HUES48 (cell line): Measurements from ENCODE around the gene HPSE.

Experiments
- H3K27ac ChIP-seq: one replicate; pipeline ENCODE4 v1.7.0; 2013; ENCODE audit warnings: low read depth, low read length, inconsistent platforms
- H3K27me3 ChIP-seq: 2 replicates; pipeline ENCODE4 v1.6.1; 2013; ENCODE audit warnings: mild to moderate bottlenecking, low read length; ENCODE audit not compliant: control insufficient read depth, insufficient read depth
- H3K36me3 ChIP-seq: 2 replicates; pipeline ENCODE4 v1.6.1; 2013; ENCODE audit warnings: low read length; ENCODE audit not compliant: control insufficient read depth, insufficient read depth
- H3K4me1 ChIP-seq: 2 replicates; pipeline ENCODE4 v1.6.1; 2013; ENCODE audit warnings: mild to moderate bottlenecking, low read length; ENCODE audit not compliant: control insufficient read depth, insufficient read depth
- H3K4me3 ChIP-seq: 2 replicates; pipeline ENCODE4 v1.5.1; 2013; ENCODE audit warnings: mild to moderate bottlenecking, low read depth, low read length
- H3K9ac ChIP-seq: 2 replicates; pipeline ENCODE4 v1.6.1; 2013; ENCODE audit warnings: mild to moderate bottlenecking, low read depth, low read length, moderate library complexity
- H3K9me3 ChIP-seq: 2 replicates; pipeline ENCODE4 v1.6.1; 2013; ENCODE audit warnings: low read length; ENCODE audit not compliant: control insufficient read depth, insufficient read depth

HPSE gene

GRCh38 chr4:83247415-83248357 lies 87.0 kb downstream of the HPSE start:
- H3K9me3 ChIP-seq: no peaks in the 10 kb centered on the region
- H3K27me3 ChIP-seq: no peaks in the 10 kb centered on the region
- no peak overlapping the region for H3K9ac ChIP-seq
- no peak overlapping the region for H3K27ac ChIP-seq
- H3K4me1 ChIP-seq: 0 out of 2 replicates have a peak, but pooled peaks cover 4% of the 10 kb centered on the region
- H3K4me3 ChIP-seq: no peak overlapping the region
- no peaks in the 10 kb centered on the region for H3K36me3 ChIP-seq
